GM12801 (cell line): ENCODE data around the gene SLC2A13.

Experiments
- TF ChIP-seq, protein P1 (sequence below): IDR thresholded peaks from one replicate; pipeline ENCODE4 v1.5.1; 2011; ENCODE audit warnings: control low read depth; ENCODE audit not compliant: insufficient read length; ENCODE audit errors: extremely low read depth

The SLC2A13 gene

DNA sequence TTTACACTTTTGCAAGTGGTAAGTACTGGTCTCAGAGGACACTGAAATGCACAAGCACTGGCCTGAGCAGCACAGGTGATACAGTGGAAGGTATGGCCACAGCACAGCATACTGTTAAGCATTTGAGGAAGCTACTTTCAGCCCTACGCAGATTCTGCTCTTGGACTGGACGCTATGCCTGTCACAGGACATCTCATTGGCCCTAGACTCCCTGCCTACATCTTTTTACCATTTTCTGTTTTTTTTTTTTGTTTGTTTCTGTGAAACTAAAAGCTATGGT lies 342.1 kb downstream of the SLC2A13 start:
- TF ChIP-seq, protein P1, sequence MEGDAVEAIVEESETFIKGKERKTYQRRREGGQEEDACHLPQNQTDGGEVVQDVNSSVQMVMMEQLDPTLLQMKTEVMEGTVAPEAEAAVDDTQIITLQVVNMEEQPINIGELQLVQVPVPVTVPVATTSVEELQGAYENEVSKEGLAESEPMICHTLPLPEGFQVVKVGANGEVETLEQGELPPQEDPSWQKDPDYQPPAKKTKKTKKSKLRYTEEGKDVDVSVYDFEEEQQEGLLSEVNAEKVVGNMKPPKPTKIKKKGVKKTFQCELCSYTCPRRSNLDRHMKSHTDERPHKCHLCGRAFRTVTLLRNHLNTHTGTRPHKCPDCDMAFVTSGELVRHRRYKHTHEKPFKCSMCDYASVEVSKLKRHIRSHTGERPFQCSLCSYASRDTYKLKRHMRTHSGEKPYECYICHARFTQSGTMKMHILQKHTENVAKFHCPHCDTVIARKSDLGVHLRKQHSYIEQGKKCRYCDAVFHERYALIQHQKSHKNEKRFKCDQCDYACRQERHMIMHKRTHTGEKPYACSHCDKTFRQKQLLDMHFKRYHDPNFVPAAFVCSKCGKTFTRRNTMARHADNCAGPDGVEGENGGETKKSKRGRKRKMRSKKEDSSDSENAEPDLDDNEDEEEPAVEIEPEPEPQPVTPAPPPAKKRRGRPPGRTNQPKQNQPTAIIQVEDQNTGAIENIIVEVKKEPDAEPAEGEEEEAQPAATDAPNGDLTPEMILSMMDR, result no peak

- TF ChIP-seq, protein P1, result no peak
These were observed 342.6 kb downstream of the SLC2A13 start for GRCh38 chr12:39763071-39763889.

- TF ChIP-seq, protein P1, result no peak
These were observed 350.4 kb downstream of the SLC2A13 start for GRCh38 chr12:39755478-39755877.

DNA sequence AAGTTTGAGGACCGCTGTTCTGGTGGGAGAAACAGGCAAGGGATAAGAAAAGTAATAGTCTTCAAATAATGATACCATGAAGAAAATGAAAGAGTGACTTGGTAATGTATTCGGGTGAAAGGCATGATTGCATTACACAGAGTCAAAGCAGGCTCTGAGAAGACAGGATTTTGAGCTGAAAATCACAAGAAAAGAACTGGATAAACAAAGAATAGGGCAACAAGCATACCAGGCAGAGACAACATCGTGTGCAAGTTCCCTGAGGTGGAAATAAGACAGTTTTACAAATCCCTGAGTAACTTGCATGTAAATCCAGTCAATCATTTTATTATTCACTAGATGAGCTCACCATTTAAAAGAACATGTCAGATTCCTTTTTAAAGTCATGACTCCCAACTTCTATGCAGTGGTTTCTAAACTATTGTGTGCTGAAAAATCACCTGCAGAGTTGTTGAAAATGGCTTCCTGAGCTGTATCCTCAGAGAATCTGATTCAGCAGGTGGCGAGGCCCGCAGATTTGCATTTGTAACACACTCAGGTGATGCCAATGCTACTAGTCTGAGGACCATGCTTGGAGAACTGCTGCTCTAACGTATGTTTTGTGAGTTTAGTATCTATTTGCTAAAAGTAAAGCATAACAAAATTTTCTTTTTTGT lies 353.3 kb downstream of the SLC2A13 start:
- TF ChIP-seq, protein P1, result no peak

DNA sequence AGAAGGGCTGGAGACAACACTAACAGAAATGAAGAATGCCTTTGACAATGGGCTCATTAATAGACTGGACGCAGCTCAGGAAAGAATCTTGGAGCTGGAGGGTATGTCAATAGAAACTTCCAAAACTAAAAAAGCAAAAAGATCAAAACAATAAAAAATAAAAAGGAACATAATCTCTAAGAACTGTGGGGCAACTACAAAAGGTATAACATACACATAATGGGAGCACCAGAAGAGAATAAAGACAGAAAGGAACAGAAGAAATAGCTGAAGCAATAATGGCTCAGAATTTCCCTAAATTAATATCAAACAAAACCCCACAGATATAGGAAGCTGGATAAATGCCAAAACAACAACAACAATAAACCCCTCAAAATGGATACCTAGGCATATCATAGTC lies 362.2 kb downstream of the SLC2A13 start:
- TF ChIP-seq, protein P1, result no peak

DNA sequence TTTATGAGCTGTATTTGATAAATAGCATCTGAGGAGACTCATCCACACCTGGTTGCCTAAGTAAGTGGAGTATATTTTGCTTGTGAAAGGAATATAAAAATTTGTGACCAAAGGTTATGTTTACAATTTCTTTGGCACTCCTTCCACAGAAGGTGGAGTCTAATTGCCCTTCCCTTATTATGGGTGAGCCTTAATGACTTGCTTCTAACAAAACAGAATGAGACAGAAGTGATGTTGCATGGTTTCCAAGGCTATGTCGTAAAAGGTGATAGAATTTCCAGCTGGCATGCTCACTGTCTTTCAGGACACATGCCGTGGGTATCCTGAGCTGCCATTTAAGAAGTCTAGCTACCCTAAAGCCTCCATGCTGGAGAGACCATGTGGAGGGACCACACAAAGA lies 369.5 kb downstream of the SLC2A13 start:
- TF ChIP-seq, protein P1, result no peak

DNA sequence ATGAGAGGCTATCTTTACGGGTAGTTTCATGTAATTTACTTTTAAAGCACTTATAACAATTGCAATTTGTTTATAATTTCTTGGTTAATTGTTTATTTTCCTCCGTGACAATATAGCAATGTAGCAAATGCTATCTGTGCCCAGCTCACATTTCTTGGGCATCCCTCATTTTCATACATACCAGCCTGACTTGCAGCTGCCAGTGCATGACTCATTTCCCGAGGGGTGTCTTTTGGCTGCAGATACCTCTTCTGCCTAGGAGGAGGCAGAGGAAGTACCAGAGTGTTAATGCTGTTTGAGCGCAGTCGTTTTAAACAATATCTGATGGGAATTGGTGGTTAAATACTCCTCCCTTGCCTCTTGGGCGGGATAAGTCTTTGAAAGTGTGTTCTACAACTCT lies 382.1 kb downstream of the SLC2A13 start:
- TF ChIP-seq, protein P1, result no peak
